Stimulated activated CD4-positive, alpha-beta T cell treated with anti-CD3 and anti-CD28 coated beads, Interleukin-1b, Interleukin-23, amount 100 ng/mL, for 1 hour (primary cell): Measurements from ENCODE around the gene CHRDL1.
"Not testable (repeated sequence)": the region's sequence is repeated elsewhere in the genome, so short reads cannot be mapped to it uniquely, and the experiment has no call there.

Experiments used
- DNase-seq, 2 donors: peaks; one replicate each; pipeline ENCODE4 v3.0.0-alpha.2; 2020; ENCODE audit warnings: low read depth in 2 of 2

The CHRDL1 gene, protein sequence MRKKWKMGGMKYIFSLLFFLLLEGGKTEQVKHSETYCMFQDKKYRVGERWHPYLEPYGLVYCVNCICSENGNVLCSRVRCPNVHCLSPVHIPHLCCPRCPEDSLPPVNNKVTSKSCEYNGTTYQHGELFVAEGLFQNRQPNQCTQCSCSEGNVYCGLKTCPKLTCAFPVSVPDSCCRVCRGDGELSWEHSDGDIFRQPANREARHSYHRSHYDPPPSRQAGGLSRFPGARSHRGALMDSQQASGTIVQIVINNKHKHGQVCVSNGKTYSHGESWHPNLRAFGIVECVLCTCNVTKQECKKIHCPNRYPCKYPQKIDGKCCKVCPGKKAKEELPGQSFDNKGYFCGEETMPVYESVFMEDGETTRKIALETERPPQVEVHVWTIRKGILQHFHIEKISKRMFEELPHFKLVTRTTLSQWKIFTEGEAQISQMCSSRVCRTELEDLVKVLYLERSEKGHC

DNA sequence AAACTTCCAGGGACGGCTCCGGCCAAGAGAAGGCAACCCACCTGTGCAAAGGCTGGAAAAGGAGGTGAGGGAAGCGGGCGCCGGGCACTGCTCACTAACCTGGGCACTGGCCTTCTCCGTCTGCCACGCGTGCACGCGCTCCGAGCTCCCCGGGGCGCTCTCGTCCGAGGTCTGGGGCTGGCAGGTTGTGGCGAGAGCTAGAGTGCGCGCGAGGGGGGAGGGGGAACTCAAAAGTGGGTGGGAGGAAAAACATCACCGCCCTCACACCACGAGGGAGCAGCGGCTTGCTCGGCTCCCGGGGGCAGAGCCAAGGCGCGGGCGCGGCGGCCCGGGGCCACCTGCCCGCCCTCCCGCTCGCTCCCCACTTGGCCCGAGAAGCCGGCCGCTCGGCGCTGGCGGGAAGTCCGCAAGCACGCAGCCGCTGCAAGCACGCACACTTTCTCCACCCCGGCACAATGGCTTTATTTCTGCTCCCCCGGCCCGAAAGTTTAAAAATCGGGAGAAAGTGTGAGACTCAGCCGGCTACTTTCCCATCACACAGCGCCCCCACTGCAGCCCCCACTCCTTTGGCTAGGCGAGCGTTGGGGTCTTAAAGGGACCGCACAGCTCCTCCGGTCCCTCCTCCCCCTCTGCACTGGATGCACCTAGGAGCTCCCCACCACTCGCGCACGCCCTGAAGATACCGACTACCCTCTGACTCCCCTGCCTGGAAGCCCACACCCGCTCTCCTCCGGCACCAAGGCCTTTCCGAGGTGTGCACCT is at the start of gene CHRDL1:
Gene CHRDL1, minus strand, starts transcription at position 173 of the 762 bp plus-strand sequence. CDS start 3,636 bp downstream, outside the sequence.
- DNase-seq, result no peak

DNA sequence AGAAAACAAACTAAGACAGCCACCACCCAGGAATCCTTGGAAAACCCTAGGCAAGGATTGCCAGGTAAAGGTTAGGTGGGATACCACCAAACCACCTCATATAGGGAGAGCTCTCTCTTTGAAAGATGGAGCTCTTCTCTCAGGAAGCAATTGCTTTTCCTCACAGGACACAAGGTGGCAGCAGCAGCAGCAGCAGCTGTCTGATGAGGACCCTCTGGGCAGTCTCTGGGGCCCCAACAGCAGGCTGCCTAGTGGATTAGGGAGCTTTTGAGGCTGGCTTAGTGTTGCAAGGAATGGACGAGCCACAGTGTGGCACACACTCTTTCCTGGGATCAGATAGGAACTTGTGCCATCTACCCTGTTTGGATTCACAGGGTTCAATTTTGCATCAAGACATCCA is 41.4 kb upstream of the CHRDL1 start:
- DNase-seq, result no peak

DNA sequence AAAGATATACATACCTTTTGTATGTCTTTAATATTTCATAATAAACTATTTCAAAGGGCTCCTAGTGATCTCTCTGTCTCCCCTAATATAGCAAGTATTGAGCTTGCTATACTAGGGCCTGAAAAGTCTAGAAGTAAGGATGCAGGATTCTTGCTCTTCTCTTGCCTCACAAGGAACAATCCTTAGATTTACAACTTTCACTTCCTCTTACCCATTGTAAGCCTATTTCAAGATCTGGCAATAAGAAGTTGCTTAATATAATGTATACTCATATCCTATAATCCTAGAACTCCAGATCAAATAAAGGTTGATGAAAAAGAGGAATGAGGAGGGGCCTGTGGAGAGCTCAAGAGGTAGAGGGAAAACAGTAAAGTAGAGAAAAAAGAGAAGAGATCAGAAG is 40.8 kb upstream of the CHRDL1 start:
- DNase-seq, result no peak

DNA sequence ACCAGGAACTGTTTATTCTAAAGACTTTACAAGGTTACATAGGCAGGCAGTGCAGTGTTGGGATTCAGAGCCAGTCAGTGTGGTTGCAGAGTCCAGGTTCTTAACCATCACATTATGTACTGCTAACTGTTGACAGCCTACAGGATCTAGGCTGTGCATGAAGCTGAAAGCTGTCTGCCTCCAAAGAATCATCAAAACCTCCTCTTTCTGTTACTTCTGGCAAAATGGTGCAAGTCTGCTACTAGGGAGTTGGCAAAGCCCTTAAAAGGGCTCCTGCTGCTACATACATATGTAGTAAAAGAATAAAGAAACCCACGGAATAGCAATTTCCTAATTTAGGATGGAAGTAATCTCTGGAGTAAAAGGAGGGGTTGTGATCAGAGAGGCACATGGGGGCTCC is 40.4 kb upstream of the CHRDL1 start:
- no peak for DNase-seq

DNA sequence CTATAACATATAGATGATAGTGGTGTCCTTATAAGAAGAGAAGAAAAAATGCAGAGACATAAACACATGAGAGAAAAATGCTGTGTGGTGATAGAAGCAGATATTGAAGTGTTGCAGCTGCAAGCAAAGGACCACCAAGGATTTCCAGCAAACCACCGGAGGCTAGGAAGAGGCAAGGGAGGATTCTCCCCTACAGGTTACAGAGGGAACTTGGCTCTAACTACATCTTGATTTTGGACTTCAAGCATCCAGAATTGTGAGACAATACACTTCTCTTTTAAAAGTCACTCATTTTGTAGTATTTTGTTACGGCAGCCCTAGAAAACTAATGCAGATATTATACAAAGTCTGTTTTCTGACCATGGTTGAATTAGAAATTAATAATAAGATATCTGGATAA is 30.4 kb upstream of the CHRDL1 start:
- DNase-seq, result no peak

DNA sequence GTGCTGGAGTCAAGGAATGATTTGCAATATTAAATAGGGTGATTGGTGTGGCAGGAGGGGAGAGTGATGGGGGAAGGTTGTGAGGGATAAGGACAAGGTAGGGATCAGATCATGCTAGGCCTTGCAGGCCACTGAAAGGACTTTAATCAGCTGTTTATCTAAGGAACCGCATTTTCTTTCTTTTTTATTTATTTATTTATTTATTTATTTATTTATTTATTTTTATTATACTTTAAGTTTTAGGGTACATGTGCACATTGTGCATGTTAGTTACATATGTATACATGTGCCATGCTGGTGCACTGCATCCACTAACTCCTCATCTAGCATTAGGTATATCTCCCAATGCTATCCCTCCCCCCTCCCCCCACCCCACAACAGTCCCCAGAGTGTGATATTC is 20.9 kb upstream of the CHRDL1 start:
- DNase-seq, result not testable (repeated sequence)

DNA sequence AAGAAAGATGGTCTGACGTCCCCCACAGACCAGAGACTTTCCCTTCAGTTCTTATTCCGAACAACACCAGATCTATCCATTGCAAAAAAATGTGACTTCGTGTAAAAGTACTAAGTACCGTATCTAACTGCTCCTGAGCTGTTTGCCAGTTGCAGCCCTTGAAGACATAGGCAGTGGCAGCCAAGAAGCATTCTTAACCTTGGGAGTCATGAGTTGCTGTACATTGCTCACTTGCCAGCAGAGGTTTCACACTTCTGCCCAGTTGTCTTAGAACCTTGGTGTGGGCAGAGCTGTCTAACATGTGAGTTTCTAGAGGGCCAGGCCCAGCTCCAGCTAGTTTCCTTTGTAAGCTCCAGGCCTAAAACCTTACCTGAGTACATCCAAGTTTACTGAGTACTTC is 10.5 kb upstream of the CHRDL1 start:
- DNase-seq, result no peak

DNA sequence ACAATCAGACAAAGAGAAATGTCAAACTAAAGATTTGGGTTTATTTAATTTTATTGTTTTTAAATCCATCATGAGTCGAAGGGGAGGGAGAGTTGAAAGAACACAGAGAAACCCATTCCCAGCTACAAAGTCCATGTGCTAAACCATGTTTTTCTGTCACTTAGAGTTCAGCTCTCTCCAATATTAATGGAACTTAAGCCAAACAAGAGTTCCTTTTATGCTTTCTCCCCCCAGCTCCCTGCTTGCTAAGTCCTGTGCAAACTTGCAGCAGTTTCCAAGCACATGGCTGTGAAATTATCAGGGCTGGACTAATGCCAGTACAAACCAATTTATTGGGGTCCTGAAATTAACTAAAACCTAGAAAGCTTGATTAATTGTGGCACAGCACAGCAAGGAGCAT is 9.7 kb upstream of the CHRDL1 start:
- DNase-seq, result no peak

DNA sequence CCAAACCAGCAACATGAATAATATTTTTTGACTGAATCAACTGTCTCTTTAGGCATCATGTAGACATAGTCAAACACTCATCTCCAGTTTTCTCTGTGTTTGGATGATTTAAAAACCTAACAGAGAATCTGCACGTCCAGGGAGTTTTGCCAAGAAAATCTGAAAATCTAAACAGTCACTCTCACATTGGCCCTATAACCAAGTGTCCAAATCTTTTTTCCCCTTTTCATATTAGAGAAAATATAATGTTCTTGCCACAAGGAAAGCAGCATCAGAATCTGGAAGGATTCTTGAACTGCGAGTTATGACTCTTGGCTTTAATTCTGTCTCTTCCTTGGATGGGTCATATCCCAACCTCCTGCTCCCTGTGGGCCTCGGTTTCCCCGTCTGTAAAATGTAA is 8.8 kb upstream of the CHRDL1 start:
- DNase-seq, result no peak

DNA sequence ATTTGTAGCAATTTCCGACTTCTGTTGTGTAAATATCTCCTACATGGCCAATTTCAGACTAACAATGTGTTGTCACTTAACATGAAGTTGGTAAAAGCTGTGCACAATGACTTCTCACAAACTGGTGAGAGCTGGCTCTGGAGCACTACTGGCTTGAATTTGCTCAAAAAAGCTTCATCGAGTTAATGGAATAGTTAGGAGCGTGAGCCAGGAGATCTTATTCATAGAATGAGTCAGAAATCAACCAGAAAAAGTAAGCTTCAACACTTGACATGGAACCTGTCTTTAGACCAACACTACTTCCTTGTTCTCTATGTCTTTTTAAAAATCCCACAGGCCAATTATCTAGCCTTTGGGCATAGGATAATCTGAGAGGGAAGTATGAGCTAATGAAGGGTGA is 7.9 kb upstream of the CHRDL1 start:
- no peak for DNase-seq

DNA sequence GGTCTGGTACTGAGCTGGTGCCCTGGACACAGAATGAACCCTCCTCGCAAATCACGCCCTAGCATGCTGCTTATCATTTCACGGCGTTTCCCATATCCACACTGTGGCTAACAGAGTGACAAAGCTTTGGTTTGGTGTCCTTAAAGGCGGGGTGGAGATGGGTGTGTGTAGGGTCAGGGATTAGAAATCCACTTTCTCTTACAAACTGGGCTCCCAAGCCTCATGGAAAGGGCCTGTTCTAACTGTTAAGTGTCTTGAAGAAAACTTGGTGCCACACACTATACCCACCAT is 735 bp upstream of the CHRDL1 start:
- DNase-seq, result no peak

DNA sequence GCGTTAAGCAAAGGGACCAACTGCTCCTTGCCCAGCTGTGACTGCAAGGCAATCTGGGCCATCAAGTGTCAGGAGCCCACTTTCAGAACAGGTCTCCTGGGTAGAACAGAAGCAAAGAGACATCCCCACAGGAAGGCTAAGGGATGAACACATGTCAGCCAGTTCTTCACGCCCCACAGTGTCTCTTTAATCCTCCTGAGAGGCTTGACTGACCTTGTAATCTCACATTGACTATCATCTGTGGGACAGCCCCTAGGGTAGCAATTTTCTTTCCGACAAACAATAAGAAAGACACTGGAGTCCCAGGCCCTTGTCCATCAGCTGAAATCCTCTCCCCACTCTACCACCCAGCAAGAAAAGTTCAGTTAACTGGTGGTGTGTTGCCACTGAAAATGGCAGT is 1.0 kb downstream of the CHRDL1 start:
- no peak for DNase-seq

DNA sequence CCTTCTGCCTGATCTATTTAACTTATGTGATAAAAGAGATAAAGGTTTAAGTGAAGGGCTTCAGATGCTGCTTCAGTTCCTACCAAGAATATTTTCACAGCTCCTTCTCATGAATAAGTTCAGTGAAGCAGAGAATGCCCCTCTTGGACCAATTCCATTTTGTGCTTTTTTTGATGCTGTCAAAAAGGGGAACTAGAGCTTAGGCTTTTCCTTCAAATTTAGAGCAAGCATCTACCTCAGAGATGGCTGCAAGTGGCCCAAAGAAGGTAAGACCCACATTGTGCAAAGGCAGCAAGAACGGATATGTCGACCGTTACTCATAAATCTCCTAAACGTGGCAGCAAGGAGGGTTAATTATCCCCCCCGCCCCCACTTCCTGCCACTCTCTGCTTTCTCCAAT is 4.5 kb downstream of the CHRDL1 start:
- no peak for DNase-seq

DNA sequence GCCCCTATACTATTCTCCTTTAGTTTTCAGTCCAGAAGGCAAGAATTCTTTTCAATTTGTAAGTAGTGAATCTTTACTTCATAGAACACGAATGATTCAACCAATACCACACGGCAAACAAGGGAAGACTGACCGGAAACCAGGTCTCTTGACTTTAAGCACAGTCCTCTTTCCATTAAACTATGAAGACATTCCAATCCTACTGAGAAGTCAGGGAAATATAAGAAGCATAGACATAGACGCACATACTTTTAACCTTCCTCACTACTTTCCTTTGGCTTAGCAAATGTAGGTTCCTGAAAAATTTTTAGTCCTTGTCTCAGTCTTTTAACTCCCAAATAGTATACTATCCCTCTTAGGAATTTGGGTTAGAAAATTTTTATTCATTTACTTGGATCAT is 9.1 kb downstream of the CHRDL1 start:
- no peak for DNase-seq

DNA sequence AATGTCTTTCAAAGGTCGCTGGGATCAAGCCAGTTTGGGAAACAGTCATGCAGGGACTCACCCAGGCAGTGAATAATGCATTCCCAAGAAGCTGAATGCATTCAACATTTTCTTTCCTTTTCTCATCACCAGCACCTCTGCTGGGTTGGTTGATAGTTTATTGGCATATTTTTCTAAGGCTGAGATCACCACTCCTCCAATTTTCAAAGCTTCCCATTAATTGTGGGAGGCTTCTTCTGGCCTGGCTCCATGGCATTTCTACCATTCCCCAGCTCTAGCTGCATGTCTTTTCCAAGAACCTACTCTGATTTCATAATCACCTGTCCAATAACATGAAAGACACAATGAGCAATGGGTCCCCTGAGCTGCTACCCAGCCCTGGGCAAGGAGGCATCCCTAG is 35.8 kb downstream of the CHRDL1 start:
- DNase-seq, result no peak

DNA sequence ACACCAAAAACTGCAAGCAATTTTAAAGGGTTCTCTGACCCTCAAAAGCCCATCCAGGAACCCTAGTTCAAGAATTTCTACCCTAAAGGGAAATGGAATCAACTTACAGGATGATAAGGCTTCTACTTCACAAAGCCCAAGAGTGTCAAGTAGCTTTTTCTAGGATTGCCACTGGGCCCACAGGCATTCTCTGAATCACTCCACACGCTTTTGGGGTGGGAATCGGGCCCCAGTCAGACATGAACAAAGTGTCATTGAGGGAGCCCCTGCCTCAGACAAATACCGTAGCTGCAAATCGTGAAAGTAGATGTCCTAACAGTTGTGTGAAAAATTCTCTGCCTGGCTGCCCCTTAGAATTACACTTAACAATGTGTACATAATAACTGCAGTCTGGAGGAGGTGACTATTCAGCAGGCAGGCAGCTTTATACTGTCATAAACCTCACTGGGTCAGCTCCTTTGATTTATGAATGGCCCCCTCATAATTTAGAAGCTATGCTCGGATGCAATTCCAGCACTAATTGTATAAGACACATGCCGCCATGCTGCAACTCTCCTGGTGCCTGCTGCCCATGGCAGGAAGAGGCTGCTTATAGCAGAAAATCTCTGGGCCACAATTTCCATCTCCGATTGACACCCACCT is 36.7 kb downstream of the CHRDL1 start:
- DNase-seq, result no peak

DNA sequence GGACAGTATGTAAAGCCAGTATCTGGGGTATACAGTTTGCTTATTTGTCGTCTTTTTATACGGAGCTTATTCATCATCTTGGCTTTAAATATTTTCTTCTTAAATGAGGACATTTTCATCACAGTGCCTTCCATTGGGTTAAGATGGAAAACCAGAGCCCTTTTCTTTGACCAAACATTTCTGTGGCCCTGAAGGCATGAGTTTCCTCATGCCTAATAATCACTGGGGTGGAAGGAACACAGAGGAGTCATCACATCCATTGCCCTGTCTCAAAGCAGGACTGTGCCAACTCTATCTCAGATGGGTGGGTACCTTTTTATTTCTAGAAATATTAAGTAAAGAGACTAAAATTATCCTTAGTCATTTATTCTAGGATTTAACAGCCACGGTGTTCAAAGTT is 40.0 kb downstream of the CHRDL1 start:
- no peak for DNase-seq

DNA sequence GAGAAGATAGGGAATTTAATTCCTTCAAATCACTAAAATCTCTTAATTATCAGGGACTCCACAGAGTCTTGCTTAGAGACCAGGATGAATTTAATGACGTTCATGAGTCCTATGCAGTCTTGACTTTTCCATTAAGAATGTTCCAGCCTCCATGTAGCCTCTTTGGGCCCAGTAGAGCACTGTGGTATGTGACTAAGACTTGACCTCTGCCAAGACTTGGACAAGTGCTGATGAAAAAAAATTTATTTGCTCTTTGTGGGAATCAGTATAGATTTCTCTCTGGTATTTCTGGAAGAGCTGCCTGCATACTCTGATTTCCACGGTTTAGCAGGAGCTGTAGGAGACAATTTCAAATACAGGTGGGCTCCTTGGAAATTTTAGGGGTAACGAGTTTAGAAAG is 40.6 kb downstream of the CHRDL1 start:
- DNase-seq, result no peak

DNA sequence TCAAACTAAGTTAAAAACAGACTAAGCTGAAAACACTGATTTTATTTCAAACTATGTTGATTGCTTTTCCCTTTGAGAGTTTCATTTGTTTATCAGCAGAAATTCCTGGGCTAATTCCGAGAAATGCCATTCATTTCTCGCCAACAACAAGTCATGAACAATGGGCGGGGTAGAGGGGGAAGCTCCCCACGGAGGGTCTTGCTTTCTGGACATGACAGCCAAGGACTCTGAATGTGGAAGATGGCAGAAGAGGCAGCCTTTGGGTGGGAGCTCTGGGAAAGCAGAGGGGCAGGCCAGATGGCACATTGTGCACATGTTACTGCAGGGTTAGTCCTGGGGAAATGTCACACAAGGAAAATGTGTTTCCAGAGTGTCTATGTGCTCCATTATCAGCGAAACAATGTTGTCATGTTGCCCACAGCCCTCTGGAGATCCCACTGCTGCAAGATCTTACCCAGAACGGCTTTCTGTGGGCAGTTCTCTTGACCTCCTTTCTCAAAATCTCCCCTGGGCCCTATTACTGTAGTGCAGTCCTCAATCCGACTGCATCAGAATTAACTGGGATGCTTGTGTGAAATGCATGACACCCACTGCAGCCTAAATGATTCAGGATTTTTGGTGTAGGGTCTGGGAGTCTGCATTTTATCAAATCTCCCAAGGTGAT is 45.0 kb downstream of the CHRDL1 start:
- no peak for DNase-seq

DNA sequence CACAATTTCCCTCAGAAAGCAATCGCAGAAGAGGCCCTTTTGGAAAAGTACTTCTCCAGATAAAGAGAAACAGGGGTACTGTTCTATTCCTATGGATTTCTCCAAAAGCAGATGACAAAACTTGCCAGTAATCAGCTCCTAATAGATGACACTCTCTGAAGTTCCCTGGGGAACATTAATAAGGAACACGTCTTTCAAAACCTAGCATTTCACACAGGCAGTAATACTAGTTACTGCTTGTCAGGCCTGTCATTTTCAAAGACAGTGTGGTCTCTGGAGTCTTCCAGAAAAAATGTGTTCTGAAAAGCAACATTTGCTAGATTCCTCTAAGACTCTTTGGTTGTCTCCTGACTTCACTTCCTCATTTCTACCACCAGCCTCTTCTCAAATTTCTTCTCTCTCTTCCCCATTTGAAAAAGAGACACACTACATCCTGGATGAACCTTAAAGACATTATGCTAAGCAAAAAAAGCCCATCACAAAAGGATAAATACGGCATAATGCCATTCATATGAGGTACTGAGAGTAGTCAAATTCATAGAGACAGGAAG is 47.3 kb downstream of the CHRDL1 start:
- DNase-seq, result no peak

DNA sequence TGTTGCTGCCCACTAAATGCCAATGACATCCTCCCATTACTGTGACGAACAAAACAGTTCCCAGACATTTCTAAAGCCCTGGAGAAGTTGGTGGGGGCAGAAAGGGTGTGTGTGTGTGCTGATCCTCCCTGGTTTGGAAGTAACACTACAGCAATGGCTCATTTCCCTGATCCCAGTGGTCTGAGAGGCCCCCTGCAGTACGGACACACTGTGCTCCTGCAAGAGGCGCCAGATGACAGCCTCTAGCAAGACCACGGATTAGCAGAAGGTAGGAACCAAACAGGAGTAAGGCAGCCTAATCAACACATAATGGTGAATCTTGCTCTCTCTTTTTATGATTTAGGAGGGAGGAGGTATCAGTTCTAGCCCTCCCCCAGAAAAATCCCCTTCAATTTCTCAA is 49.6 kb downstream of the CHRDL1 start:
- DNase-seq, result no peak

DNA sequence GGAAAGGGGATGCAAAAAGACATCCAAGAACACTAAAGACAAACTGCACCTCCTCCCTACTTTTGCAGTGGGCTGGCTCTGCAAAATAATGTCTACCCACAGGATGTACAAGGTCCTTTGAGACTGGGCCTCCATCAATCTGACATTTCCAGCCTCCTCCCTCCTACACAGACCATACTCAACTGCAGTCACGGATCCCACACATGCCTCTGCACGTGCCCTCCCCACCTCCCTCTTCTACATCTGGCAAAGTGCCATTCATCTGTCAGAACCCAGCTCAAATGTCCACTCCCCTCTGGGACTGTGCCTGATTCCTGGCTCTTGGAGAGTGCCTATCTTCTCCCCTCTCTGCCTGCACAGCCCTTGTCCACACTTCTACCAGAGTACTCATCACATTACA is 50.3 kb downstream of the CHRDL1 start:
- no peak for DNase-seq
